LNCaP clone FGC (cell line): ENCODE measurements around the gene NET1.
A peak's percentile ranks its signal among the peaks of the same experiment; 100 is the strongest.

Experiments
- DNase-seq: peaks from one replicate; pipeline ENCODE4 v3.0.0-alpha.2; 2011; ENCODE audit warnings: low read depth
- H3K4me3 ChIP-seq: 2 replicates; pipeline ENCODE4 v1.5.1; 2011; ENCODE audit warnings: mild to moderate bottlenecking, low read depth, low read length, control low read depth
- TF ChIP-seq, protein P1 (sequence below): IDR thresholded peaks from 2 replicates; pipeline ENCODE4 v1.5.1; 2012; ENCODE audit warnings: mild to moderate bottlenecking; ENCODE audit not compliant: control insufficient read depth, insufficient read depth; ENCODE audit errors: extremely low read depth

Gene NET1

DNA sequence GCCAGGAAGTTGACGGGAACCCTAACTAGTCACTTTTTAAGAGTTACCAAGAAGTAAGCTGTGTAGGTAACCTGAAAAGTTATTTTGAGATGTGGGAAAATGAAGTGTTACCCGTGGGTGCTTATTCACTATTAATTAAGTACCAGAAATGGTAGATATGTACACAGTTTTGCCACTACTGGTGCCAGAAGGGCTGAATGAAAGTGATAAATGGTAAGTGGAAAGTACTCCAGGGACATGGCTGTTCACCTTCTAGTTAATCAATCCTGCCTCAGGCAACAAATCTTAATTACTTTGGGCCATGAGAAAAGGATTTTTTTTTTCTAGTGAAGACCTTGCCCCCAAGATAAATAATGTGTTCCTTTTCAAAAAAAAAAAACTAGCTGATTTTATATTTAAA, 15.8 kb downstream of the NET1 start:
- H3K4me3 ChIP-seq, result no peak overlapping the region
- DNase-seq, result no peak
- TF ChIP-seq, protein P1, sequence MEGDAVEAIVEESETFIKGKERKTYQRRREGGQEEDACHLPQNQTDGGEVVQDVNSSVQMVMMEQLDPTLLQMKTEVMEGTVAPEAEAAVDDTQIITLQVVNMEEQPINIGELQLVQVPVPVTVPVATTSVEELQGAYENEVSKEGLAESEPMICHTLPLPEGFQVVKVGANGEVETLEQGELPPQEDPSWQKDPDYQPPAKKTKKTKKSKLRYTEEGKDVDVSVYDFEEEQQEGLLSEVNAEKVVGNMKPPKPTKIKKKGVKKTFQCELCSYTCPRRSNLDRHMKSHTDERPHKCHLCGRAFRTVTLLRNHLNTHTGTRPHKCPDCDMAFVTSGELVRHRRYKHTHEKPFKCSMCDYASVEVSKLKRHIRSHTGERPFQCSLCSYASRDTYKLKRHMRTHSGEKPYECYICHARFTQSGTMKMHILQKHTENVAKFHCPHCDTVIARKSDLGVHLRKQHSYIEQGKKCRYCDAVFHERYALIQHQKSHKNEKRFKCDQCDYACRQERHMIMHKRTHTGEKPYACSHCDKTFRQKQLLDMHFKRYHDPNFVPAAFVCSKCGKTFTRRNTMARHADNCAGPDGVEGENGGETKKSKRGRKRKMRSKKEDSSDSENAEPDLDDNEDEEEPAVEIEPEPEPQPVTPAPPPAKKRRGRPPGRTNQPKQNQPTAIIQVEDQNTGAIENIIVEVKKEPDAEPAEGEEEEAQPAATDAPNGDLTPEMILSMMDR, result no peak

DNA sequence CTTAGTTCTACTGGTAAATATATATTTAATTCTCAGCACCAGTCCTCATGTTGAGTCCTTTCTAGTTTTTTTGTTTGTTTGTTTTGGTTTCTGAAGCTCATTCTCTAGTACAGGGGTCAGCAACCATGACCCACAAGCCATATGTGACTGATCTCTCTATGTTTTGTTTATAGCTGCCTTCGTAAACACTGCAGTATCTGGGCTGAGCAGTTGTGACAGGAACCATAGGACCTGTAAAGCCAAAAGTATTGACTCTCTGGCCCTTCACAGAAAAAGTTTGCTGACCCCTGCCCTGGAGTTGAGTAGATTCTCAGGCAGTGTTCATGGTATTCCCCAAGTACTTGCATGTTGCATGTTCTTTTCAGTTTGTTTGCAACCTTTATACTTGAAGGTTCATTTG, 20.8 kb downstream of the NET1 start:
- no peak for DNase-seq
- H3K4me3 ChIP-seq, result no peak overlapping the region
- TF ChIP-seq, protein P1, result no peak

DNA sequence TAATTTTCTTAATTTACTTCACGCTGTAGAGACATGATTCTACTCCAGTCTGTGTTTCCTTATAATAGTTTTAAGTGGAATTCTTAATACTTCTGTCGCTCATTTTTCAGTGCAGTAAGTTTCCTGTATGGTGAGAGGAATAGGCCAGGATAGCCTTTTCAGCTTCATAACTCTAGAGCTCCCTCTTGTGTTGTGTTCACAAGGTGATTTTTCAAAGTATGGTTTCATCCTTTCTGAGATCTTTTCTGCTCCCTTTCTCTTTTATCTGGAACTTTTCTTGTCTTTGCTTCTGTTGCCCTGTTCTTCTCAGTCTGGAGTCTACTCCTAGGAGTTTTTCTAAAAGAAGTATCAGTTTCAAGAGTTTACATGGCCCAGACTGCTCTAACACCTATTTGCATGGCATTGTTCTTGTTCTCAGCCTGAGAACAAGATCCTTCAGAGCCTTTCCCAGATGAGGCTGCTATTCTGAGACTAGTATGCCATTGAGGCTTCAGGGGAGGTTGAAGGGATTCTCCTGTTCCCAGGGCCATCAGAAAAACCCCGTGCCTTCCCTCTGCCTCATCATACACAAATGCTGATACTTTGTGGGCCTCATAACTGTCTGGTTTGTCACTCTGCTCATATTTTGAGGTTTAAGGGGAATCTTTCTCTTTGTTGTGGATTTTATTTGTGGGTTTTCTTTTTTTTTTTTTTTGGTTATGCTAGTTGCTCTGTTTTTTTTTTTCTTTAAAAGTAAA, 21.8 kb downstream of the NET1 start:
- no peak overlapping the region for H3K4me3 ChIP-seq
- TF ChIP-seq, protein P1, result peak; percentile 70
- no peak for DNase-seq

DNA sequence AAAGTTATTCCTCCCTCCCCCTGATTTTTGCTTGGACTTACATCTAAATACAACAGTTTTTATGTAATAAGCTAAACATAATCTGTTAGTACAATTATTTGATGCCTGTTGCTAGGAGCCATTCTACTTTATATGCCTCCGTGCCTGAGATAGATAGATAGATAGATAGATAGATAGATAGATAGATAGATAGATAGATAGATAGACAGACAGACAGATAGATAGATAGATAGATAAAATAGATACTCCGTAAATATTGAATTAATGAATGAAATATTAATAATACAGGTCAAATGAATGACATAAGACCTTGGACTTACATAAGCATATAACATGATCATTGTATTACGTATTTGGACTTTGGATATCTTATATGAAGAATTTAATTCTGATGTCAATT, 23.0 kb downstream of the NET1 start:
- DNase-seq, result no peak
- H3K4me3 ChIP-seq, result no peak overlapping the region
- TF ChIP-seq, protein P1, result no peak

DNA sequence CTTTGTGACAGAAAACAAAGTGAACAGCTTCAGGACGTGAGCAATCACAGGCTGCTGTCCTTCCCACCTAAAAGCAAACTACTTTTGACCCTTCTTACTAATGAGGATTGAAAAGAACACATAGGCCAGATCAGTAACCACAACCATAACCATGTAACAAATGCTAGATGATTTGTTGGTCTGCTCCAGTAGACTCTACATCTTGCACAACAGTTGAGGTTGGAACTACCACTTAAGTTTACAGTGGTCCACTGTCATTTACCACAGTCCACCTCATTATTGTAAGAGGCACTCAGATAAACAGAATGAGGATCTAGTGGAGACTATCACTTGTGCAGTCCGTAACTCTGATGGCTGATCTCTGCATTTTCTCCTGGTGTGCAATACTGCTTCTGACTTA, 27.8 kb downstream of the NET1 start:
- DNase-seq, result no peak

DNA sequence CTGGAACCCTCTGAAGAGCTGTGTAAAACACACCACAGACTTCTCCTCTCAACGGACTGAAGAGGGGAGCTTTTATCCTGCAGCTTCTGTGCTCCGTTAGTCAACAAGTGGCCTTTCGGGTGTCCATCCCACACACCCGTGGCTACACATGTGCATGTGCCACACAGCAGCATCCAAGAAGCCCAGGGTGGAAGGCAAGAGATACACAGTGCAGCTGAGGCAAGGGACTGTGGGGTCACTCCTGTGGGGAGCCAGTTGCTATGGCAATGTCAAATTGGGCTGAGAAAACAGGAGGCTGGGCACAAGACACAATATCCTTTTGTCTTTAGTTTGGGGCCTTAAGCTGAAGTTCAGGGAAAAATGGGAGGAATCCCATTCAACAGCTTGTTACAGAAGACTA, 28.7 kb downstream of the NET1 start:
- DNase-seq, result no peak
- TF ChIP-seq, protein P1, result no peak
- no peak overlapping the region for H3K4me3 ChIP-seq

More for the DNA sequence above, 27.8 kb downstream of the NET1 start:
- TF ChIP-seq, protein P1, result no peak
- no peak overlapping the region for H3K4me3 ChIP-seq
